HepG2 (cell line): ENCODE measurements around the gene L3MBTL1. TPM values are rescaled to one million over a fixed set of nuclear protein-coding genes. Genes with fewer than 3 reads are reported as not detected.
A peak's percentile ranks its signal among the peaks of the same experiment; 100 is the strongest.

Experiments used
- ATF2 ChIP-seq: sonication (generic); formaldehyde crosslinking; IDR thresholded peaks from 2 replicates; pipeline ENCODE4 v1.4.0; 2020; ENCODE audit warnings: missing genetic modification reagents
- CAMTA2 ChIP-seq: sonication (generic); formaldehyde crosslinking; IDR thresholded peaks from 2 replicates; pipeline ENCODE4 v1.4.0; 2020; ENCODE audit warnings: mild to moderate bottlenecking, missing genetic modification reagents, borderline replicate concordance
- CSRNP1 ChIP-seq: sonication (generic); formaldehyde crosslinking; IDR thresholded peaks from 2 replicates; pipeline ENCODE4 v1.8.1; 2023; ENCODE audit warnings: mild to moderate bottlenecking, missing genetic modification reagents
- HMG20A ChIP-seq: IDR thresholded peaks from 2 replicates; pipeline ENCODE4 v1.6.1; 2016; ENCODE audit warnings: borderline replicate concordance
- IKZF4 ChIP-seq: sonication (generic); formaldehyde crosslinking; IDR thresholded peaks from 2 replicates; pipeline ENCODE4 v1.5.1; 2020; ENCODE audit warnings: borderline replicate concordance, mild to moderate bottlenecking, low read depth, missing genetic modification reagents; ENCODE audit errors: not compliant biosample characterization
- JUND ChIP-seq: sonication (generic); formaldehyde crosslinking; IDR thresholded peaks from 2 replicates; pipeline ENCODE4 v1.8.0; 2022; ENCODE audit warnings: mild to moderate bottlenecking, missing genetic modification reagents
- MXD3 ChIP-seq: IDR thresholded peaks from 2 replicates; pipeline ENCODE4 v1.6.1; 2016; ENCODE audit warnings: mild to moderate bottlenecking, missing biosample characterization, missing genetic modification reagents
- NKX3-1 ChIP-seq: sonication (generic); formaldehyde crosslinking; IDR thresholded peaks from 2 replicates; pipeline ENCODE4 v1.5.0; 2020; ENCODE audit warnings: missing genetic modification reagents
- PAX8 ChIP-seq: sonication (generic); formaldehyde crosslinking; IDR thresholded peaks from 2 replicates; pipeline ENCODE4 v1.8.0; 2022; ENCODE audit warnings: mild to moderate bottlenecking, missing genetic modification reagents, borderline replicate concordance
- SIX1 ChIP-seq: sonication (generic); formaldehyde crosslinking; IDR thresholded peaks from 2 replicates; pipeline ENCODE4 v1.4.0; 2020; ENCODE audit warnings: missing genetic modification reagents, borderline replicate concordance
- SMAD1 ChIP-seq: sonication (generic); formaldehyde crosslinking; IDR thresholded peaks from 2 replicates; pipeline ENCODE4 v1.4.0; 2020; ENCODE audit warnings: missing genetic modification reagents, low read depth, mild to moderate bottlenecking, borderline replicate concordance
- TP53 ChIP-seq: sonication (generic); formaldehyde crosslinking; conservative IDR thresholded peaks from 2 replicates; pipeline ENCODE4 v1.4.0; 2020; ENCODE audit warnings: missing genetic modification reagents
- ZGPAT ChIP-seq: IDR thresholded peaks from 2 replicates; pipeline ENCODE4 v1.6.1; 2016; ENCODE audit warnings: mild to moderate bottlenecking
- ZNF30 ChIP-seq: sonication (generic); formaldehyde crosslinking; IDR thresholded peaks from 2 replicates; pipeline ENCODE4 v1.5.0; 2020; ENCODE audit warnings: mild to moderate bottlenecking, missing genetic modification reagents
- ZNF331 ChIP-seq: sonication (generic); formaldehyde crosslinking; IDR thresholded peaks from 2 replicates; pipeline ENCODE4 v1.4.0; 2020; ENCODE audit warnings: missing genetic modification reagents
- ZNF430 ChIP-seq: sonication (generic); formaldehyde crosslinking; IDR thresholded peaks from 2 replicates; pipeline ENCODE4 v1.9.0; 2021; ENCODE audit warnings: mild to moderate bottlenecking, missing genetic modification reagents
- ZNF549 ChIP-seq: sonication (generic); formaldehyde crosslinking; IDR thresholded peaks from 2 replicates; pipeline ENCODE4 v1.5.0; 2020; ENCODE audit warnings: missing genetic modification reagents
- ZNF607 ChIP-seq: sonication (generic); formaldehyde crosslinking; IDR thresholded peaks from 2 replicates; pipeline ENCODE4 v1.5.1; 2020; ENCODE audit warnings: missing genetic modification reagents, mild to moderate bottlenecking, borderline replicate concordance
- ZNF703 ChIP-seq: sonication (generic); formaldehyde crosslinking; IDR thresholded peaks from 2 replicates; pipeline ENCODE4 v1.5.1; 2020; ENCODE audit warnings: missing genetic modification reagents, mild to moderate bottlenecking, moderate library complexity, borderline replicate concordance
- ZNF775 ChIP-seq: sonication (generic); formaldehyde crosslinking; IDR thresholded peaks from 2 replicates; pipeline ENCODE4 v1.4.0; 2020; ENCODE audit warnings: missing genetic modification reagents, mild to moderate bottlenecking, moderate library complexity, borderline replicate concordance
- ZNF782 ChIP-seq: sonication (generic); formaldehyde crosslinking; IDR thresholded peaks from 2 replicates; pipeline ENCODE4 v1.4.0; 2020; ENCODE audit warnings: missing genetic modification reagents, mild to moderate bottlenecking, borderline replicate concordance
- ZNF83 ChIP-seq: sonication (generic); formaldehyde crosslinking; IDR thresholded peaks from 2 replicates; pipeline ENCODE4 v1.4.0; 2020; ENCODE audit warnings: missing genetic modification reagents, mild to moderate bottlenecking, borderline replicate concordance
- polyA plus RNA-seq, 8 experiments: library from polyadenylated mRNA; depleted of rRNA in 3 of 8; stranded (reverse) in 7 of 8; unstranded in 1 of 8; fragments of >200 nt; fragmentation: Illumina TruSeq in 4 of 8; extraction: Trizol in 4 of 8; gene quantifications; 2 replicates each; pipeline versions ENCODE4 v1.2.1 to v1.2.3, GENCODE V29; 2011 to 2016; ENCODE audit warnings: low read depth in 4 of 8, missing spikeins in 1 of 8, mixed read lengths in 1 of 8; ENCODE audit not compliant: insufficient read depth in 1 of 8
- total RNA-seq, 5 experiments: library from RNA; depleted of rRNA; stranded (reverse); fragments of >200 nt; fragmentation: Illumina TruSeq; extraction: Trizol; gene quantifications; 2 replicates each; pipeline ENCODE4 v1.2.3, GENCODE V29; 2016; ENCODE audit warnings: low read depth in 1 of 5

L3MBTL1 gene
- total and polyA plus RNA-seq, 2 of the 13 experiments (the other 11 are each of a cell fraction or from before 2014, with no cell fraction given) = 9.0 to 17.8 TPM

- TF ChIP-seq ZNF549 (CRISPR knock-in tag) (no peak), ZGPAT (0 out of 2 replicates have a peak, but pooled peaks have one; percentile 14), CSRNP1 (CRISPR knock-in tag) (no peak), ZNF782 (0 out of 2 replicates have a peak, but pooled peaks have one; percentile 47), ZNF703 (no peak), ZNF30 (CRISPR knock-in tag) (no peak), SMAD1 (CRISPR knock-in tag) (peak; percentile 81; the same call in 1 of the 2 replicates), IKZF4 (peak; percentile 46), SIX1 (CRISPR knock-in tag) (peak; percentile 33; the same call in 1 of the 2 replicates), MXD3 (CRISPR knock-in tag) (no peak), ZNF83 (CRISPR knock-in tag) (no peak; the same call in 1 of the 2 replicates), ZNF331 (0 out of 2 replicates have a peak, but pooled peaks have one; percentile 23), HMG20A (0 out of 2 replicates have a peak, but pooled peaks have one; percentile 29), ZNF607 (CRISPR knock-in tag) (no peak), ATF2 (CRISPR knock-in tag) (peak; percentile 43; the same call in 1 of the 2 replicates), NKX3-1 (CRISPR knock-in tag) (no peak), CAMTA2 (CRISPR knock-in tag) (no peak), TP53 (CRISPR knock-in tag) (no peak), ZNF430 (CRISPR knock-in tag) (peak; percentile 37; the same call in 1 of the 2 replicates), ZNF775 (0 out of 2 replicates have a peak, but pooled peaks have one; percentile 32), JUND (CRISPR knock-in tag) (no peak), PAX8 (CRISPR knock-in tag) (0 out of 2 replicates have a peak, but pooled peaks have one; percentile 50)
Measured at GRCh38 chr20:43537921-43538877, 30.7 kb downstream of the L3MBTL1 start (continued).
